Caco-2 (cell line): ENCODE measurements around the gene LMNTD2. TPM values are rescaled to one million over a fixed set of nuclear protein-coding genes. Genes with fewer than 3 reads are reported as not detected.

ENCODE experiments used
- BruUV-seq: library from RNA; stranded (reverse); fragments of 400-500 nt; replicated peaks from 2 replicates; lab custom pipeline; 2021; lab: Mats Ljungman, UMichigan
- CTCF ChIA-PET: fragments of 300-600 bp; sonication (Branson Sonifier 250); formaldehyde crosslinking; loops from one replicate; lab custom pipeline; 2022; ENCODE audit warnings: antibody characterized with exemption; lab: Charles Lee
- POLR2A ChIA-PET: fragments of 300-600 bp; sonication (Branson Sonifier 250); formaldehyde crosslinking; loops from one replicate; lab custom pipeline; 2022; ENCODE audit warnings: antibody characterized with exemption; lab: Charles Lee
- DNase-seq, 2 experiments: peaks; one replicate each; pipeline versions ENCODE4 v3.0.0 to v3.0.0-alpha.2; 2020 to 2022
- H3K27me3 ChIP-seq: replicated peaks from 2 replicates; pipeline ENCODE4 v1.6.0; 2011; ENCODE audit warnings: low read length; ENCODE audit not compliant: control insufficient read depth, insufficient read depth
- H3K36me3 ChIP-seq: 2 replicates; pipeline ENCODE4 v1.5.1; 2011; ENCODE audit warnings: low read length; ENCODE audit not compliant: control insufficient read depth, insufficient read depth
- H3K4me1 ChIP-seq: fragments of 250-450 bp; sonication (Bioruptor Pico); 2 replicates; pipeline ENCODE4 v1.5.1; 2020; ENCODE audit warnings: mild to moderate bottlenecking
- H3K4me3 ChIP-seq: 2 replicates; pipeline ENCODE4 v1.5.1; 2011; ENCODE audit warnings: low read depth, mild to moderate bottlenecking, control low read depth, low read length
- H3K9me3 ChIP-seq: fragments of 250-450 bp; sonication (Bioruptor Pico); 2 replicates; pipeline ENCODE4 v1.5.1; 2020; ENCODE audit warnings: mild to moderate bottlenecking, moderate library complexity
- H3K27ac Mint-ChIP-seq: one replicate; pipeline ENCODE4 v1.8.0; 2022; ENCODE audit warnings: mixed read lengths; ENCODE audit not compliant: unreplicated experiment
- H3K27me3 Mint-ChIP-seq: one replicate; pipeline ENCODE4 v1.8.0; 2022; ENCODE audit warnings: mixed read lengths; ENCODE audit not compliant: insufficient read depth, unreplicated experiment
- H3K36me3 Mint-ChIP-seq: one replicate; pipeline ENCODE4 v1.8.0; 2022; ENCODE audit warnings: mild to moderate bottlenecking, mixed read lengths; ENCODE audit not compliant: insufficient read depth, unreplicated experiment
- H3K4me1 Mint-ChIP-seq: one replicate; pipeline ENCODE4 v1.8.0; 2022; ENCODE audit warnings: low read depth, mixed read lengths; ENCODE audit not compliant: unreplicated experiment
- H3K4me3 Mint-ChIP-seq: one replicate; pipeline ENCODE4 v1.8.0; 2022; ENCODE audit warnings: mild to moderate bottlenecking, moderate library complexity, mixed read lengths; ENCODE audit not compliant: unreplicated experiment
- H3K9me3 Mint-ChIP-seq: one replicate; pipeline ENCODE4 v1.8.0; 2022; ENCODE audit warnings: mixed read lengths; ENCODE audit not compliant: unreplicated experiment
- intact Hi-C: fragments of 100-400 bp; cut with micrococcal nuclease; formaldehyde crosslinking; loops from one replicate; pipeline ENCODE4 v1.10.0; 2022; ENCODE audit not compliant: unreplicated experiment
- total RNA-seq: library from RNA; stranded (reverse); gene quantifications from 2 replicates; pipeline ENCODE4 v1.2.3, GENCODE V29; 2022
- TF ChIP-seq, protein P1 (sequence below), 2 experiments: fragments of 200-600 bp in 1 of 2; IDR thresholded peaks; 1 replicate in 1 of 2; 2 replicates in 1 of 2; pipeline versions ENCODE4 v1.5.1 to v1.8.0; 2011 to 2022; ENCODE audit warnings: antibody characterized with exemption in 1 of 2, control low read depth in 1 of 2, inconsistent platforms in 1 of 2, low read depth in 1 of 2, low read length in 1 of 2, mild to moderate bottlenecking in 1 of 2, moderate library complexity in 1 of 2; ENCODE audit not compliant: insufficient read depth in 1 of 2, severe bottlenecking in 1 of 2, unreplicated experiment in 1 of 2

LMNTD2 gene
- total RNA-seq, 1 experiment from 2014 or later: 11.9 TPM

DNA sequence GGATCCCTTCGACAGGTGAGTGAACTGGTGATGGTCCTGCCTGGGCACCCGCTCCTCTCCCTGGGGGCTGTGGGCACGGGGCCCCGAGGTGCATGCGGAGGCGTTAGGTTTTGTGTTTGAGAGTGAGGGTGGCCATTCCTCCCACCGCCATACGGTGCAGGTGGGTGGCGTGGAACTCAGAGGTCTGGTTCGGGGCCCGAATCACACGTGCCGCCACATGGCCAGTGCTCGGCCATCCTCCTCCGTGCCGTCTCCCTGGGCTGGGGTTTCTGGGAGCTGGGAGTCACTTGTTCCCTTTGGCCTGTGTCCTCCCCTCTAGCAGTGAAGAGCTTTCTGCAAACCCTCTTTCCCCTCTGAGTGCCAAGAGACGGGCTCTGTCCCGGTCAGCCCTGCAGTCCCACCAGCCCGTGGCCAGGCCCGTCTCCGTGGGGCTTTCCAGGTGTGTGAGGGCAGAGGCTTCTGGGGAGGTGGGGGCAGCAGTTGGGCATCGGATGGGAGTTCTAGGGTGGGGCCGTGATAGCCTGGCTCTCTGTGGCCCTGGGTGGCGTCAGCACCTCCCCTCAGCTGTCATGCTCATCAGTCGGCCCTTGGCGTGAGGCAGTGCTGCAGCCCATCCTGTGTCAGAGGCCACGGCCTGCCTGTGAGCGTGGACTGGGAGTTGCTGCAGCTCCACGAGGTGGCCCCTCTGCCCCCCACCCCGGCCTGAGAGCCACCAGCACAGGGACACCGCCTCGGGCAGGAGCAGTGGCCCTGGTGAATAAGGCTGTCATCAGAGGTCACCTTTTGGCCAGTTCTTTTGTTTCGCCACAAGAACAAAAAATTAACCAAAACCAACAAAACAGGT is 45.0 kb upstream of the LMNTD2 start:
- TF ChIP-seq, protein P1, sequence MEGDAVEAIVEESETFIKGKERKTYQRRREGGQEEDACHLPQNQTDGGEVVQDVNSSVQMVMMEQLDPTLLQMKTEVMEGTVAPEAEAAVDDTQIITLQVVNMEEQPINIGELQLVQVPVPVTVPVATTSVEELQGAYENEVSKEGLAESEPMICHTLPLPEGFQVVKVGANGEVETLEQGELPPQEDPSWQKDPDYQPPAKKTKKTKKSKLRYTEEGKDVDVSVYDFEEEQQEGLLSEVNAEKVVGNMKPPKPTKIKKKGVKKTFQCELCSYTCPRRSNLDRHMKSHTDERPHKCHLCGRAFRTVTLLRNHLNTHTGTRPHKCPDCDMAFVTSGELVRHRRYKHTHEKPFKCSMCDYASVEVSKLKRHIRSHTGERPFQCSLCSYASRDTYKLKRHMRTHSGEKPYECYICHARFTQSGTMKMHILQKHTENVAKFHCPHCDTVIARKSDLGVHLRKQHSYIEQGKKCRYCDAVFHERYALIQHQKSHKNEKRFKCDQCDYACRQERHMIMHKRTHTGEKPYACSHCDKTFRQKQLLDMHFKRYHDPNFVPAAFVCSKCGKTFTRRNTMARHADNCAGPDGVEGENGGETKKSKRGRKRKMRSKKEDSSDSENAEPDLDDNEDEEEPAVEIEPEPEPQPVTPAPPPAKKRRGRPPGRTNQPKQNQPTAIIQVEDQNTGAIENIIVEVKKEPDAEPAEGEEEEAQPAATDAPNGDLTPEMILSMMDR (IDR thresholded peaks at IDR 0.05; ENCODE audit: insufficient read depth in 1 of 2, low read depth in 1 of 2, low read length in 1 of 2, severe bottlenecking in 1 of 2, unreplicated experiment in 1 of 2): no peak
- Mint-ChIP-seq H3K9me3 (no peaks in the 10 kb centered on the region), H3K27ac (no peak overlapping the region), H3K36me3 (peaks cover 91% of the 10 kb centered on the region), H3K4me3 (no peak overlapping the region), H3K4me1 (no peaks in the 10 kb centered on the region), H3K27me3 (no peaks in the 10 kb centered on the region)
- BruUV-seq: no TSS peak
- POLR2A ChIA-PET: no interaction called here
- no peak for DNase-seq
- H3K36me3 ChIP-seq: peaks cover 13% of the 10 kb centered on the region
- intact Hi-C loops: no loop called here
- H3K9me3 ChIP-seq: no peaks in the 10 kb centered on the region
- no peaks in the 10 kb centered on the region for H3K4me1 ChIP-seq
- CTCF ChIA-PET: no interaction called here
- no peak overlapping the region for H3K4me3 ChIP-seq
- H3K27me3 ChIP-seq: no peaks in the 10 kb centered on the region

DNA sequence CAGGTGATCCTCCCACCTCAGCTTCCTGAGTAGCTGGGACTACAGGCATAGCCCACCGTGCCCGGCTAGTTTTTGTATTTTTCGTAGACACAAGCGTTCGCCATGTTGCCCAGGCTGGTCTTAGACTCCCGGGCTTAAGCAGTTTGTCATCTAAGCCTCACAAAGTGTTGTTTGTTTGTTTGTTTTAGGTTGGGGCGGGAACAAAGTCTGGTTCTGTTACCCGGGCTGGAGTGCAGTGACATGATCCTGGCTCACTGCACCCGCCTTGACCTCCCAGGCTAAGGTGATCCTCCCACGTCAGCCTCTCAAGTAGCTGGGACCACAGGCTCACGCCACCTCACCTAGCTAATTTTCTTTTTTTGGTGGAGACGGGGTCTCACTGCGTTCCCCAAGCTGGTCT is 42.6 kb upstream of the LMNTD2 start:
- Mint-ChIP-seq H3K36me3 (peaks cover 92% of the 10 kb centered on the region), H3K4me3 (no peak overlapping the region), H3K9me3 (no peaks in the 10 kb centered on the region), H3K27me3 (no peaks in the 10 kb centered on the region), H3K4me1 (no peaks in the 10 kb centered on the region), H3K27ac (no peak overlapping the region)
- ChIA-PET POLR2A (no interaction called here), CTCF (interaction anchor here (0.7 kb wide), 1 partner anchor 49 kb away, joined by 4 read pairs; no protein-coding TSS in a partner anchor)
- intact Hi-C loops: no loop called here
- peaks cover 10% of the 10 kb centered on the region for H3K36me3 ChIP-seq
- H3K27me3 ChIP-seq: no peaks in the 10 kb centered on the region
- TF ChIP-seq, protein P1 (IDR thresholded peaks at IDR 0.05; ENCODE audit: insufficient read depth in 1 of 2, low read depth in 1 of 2, low read length in 1 of 2, severe bottlenecking in 1 of 2, unreplicated experiment in 1 of 2): no peak
- no peaks in the 10 kb centered on the region for H3K9me3 ChIP-seq
- no peaks in the 10 kb centered on the region for H3K4me1 ChIP-seq
- DNase-seq: no peak
- BruUV-seq: no TSS peak
- H3K4me3 ChIP-seq: no peak overlapping the region

DNA sequence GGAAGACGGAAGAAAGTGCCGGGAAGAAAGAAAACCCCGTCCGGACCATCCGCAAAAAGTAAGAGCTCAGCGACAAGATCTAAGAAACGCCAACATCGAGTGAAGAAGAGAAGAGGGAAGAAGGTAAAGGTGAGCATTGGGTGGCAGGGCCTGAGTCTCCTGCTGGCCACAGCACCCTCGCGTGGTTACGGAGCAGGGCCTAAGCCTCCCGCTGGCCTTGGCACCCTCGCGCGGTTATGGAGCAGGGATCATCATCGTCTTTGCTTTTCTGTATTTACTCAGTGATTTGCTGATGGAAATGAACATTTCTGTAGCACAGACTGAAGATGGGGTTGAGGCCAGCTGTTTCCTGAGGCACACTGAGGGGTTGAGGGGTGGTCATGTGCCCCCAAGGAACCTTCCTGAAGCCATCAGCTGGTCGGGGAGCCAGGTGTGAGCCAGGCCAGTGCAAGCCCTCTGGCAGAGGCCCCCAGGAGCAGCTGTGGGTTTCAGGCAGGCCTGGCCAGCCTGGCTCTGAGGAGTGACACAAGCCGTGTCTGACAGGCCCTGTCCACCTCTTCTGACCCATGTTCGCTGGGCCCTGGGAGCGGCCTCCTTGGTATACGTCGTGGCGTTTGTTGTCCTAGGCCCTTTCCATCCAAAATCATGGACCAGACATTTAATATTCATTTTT is 41.2 kb upstream of the LMNTD2 start:
- no TSS peak for BruUV-seq

More for the DNA sequence above, 41.2 kb upstream of the LMNTD2 start:
- H3K4me3 Mint-ChIP-seq: no peak overlapping the region
- POLR2A ChIA-PET: no interaction called here
- Histone ChIP-seq H3K4me3 (no peak overlapping the region), H3K27me3 (no peaks in the 10 kb centered on the region), H3K9me3 (no peaks in the 10 kb centered on the region), H3K36me3 (peaks cover 9% of the 10 kb centered on the region), H3K4me1 (no peaks in the 10 kb centered on the region)
- intact Hi-C loops: no loop called here
- no peaks in the 10 kb centered on the region for H3K27me3 Mint-ChIP-seq
- CTCF ChIA-PET: no interaction called here
- peaks cover 93% of the 10 kb centered on the region for H3K36me3 Mint-ChIP-seq
- H3K4me1 Mint-ChIP-seq: no peaks in the 10 kb centered on the region
- no peaks in the 10 kb centered on the region for H3K9me3 Mint-ChIP-seq
- no peak for DNase-seq
- no peak overlapping the region for H3K27ac Mint-ChIP-seq
- TF ChIP-seq, protein P1 (IDR thresholded peaks at IDR 0.05; ENCODE audit: insufficient read depth in 1 of 2, low read depth in 1 of 2, low read length in 1 of 2, severe bottlenecking in 1 of 2, unreplicated experiment in 1 of 2): no peak
